HCT116 (cell line): ENCODE data around the gene TM7SF3. TPM values are rescaled to one million over a fixed set of nuclear protein-coding genes. Genes with fewer than 3 reads are reported as not detected.
A peak's percentile ranks its signal among the peaks of the same experiment; 100 is the strongest.

ENCODE experiments used
- ATAC-seq: fragments of 200-7000 bp; cut with Tn5 transposase; 2 replicates; pipeline ENCODE4 v1.9.1; 2020; ENCODE audit warnings: mild to moderate bottlenecking, moderate library complexity
- BruUV-seq: library from RNA; stranded (reverse); fragments of 400-500 nt; replicated peaks from 2 replicates; lab custom pipeline; 2021; lab: Mats Ljungman, UMichigan
- CTCF ChIA-PET: fragments of 300-600 bp; sonication (Branson Sonifier 250); formaldehyde crosslinking; loops from one replicate; lab custom pipeline; 2021; ENCODE audit warnings: antibody characterized with exemption; lab: Charles Lee
- POLR2A ChIA-PET: fragments of 300-600, 350-600 bp; sonication (Branson Sonifier 250); formaldehyde crosslinking; loops from one replicate; lab custom pipeline; 2021; ENCODE audit warnings: antibody characterized with exemption; lab: Charles Lee
- RAD21 ChIA-PET, 2 experiments: fragments of 300-600 bp; sonication (Branson Sonifier 250); formaldehyde crosslinking; loops; one replicate each; lab custom pipeline; 2023; ENCODE audit warnings: low total read pairs in 2 of 2; ENCODE audit not compliant: uncharacterized antibody in 2 of 2, unreplicated experiment in 2 of 2, low non-redundant PET in 1 of 2; lab: Charles Lee
- DNase-seq: peaks from one replicate; pipeline ENCODE4 v3.0.0-alpha.2; 2010; ENCODE audit warnings: low read depth, low spot score
- H2AFZ ChIP-seq: fragments of 200-600 bp; shearing (Covaris generic), sonication (generic); 2 replicates; pipeline ENCODE4 v1.6.1; 2017; ENCODE audit warnings: low read depth, mixed run types, mixed read lengths, antibody characterized with exemption, low read length; ENCODE audit not compliant: poor library complexity, severe bottlenecking
- H3K27ac ChIP-seq: 2 replicates; pipeline ENCODE4 v1.5.1; 2012; ENCODE audit warnings: low read depth, low read length
- H3K27me3 ChIP-seq: fragments of 200-600 bp; sonication (generic); 2 replicates; pipeline ENCODE4 v1.6.1; 2016; ENCODE audit warnings: mixed run types, low read length, mixed read lengths; ENCODE audit not compliant: insufficient read depth
- H3K36me3 ChIP-seq, 2 experiments: fragments of 200-500 bp in 1 of 2; fragments of 200-600 bp in 1 of 2; sonication (Bioruptor generic) in 1 of 2; sonication (generic) in 1 of 2; 2 replicates each; pipeline versions ENCODE4 v1.5.1 to v1.6.1; 2014 to 2016; ENCODE audit warnings: low read length in 2 of 2, inconsistent platforms in 1 of 2, mixed read lengths in 1 of 2, mixed run types in 1 of 2; ENCODE audit not compliant: insufficient read depth in 2 of 2, control insufficient read depth in 1 of 2
- H3K4me1 ChIP-seq, 2 experiments: fragments of 200-600 bp in 1 of 2; sonication (generic) in 1 of 2; 2 replicates each; pipeline versions ENCODE4 v1.5.1 to v1.6.1; 2012 to 2017; ENCODE audit warnings: low read length in 2 of 2, inconsistent platforms in 1 of 2, mild to moderate bottlenecking in 1 of 2, mixed read lengths in 1 of 2, mixed run types in 1 of 2, moderate library complexity in 1 of 2; ENCODE audit not compliant: insufficient read depth in 2 of 2, control insufficient read depth in 1 of 2
- H3K4me2 ChIP-seq: fragments of 200-600 bp; sonication (generic); 2 replicates; pipeline ENCODE4 v1.6.1; 2017; ENCODE audit warnings: mixed run types, low read length, mixed read lengths
- H3K4me3 ChIP-seq, 2 experiments: fragments of 200-600 bp in 1 of 2; sonication (generic) in 1 of 2; replicated peaks in 1 of 2; 2 replicates each; pipeline ENCODE4 v1.5.1; 2011 to 2016; ENCODE audit warnings: low read length in 2 of 2, control low read depth in 1 of 2, low read depth in 1 of 2, mild to moderate bottlenecking in 1 of 2, mixed read lengths in 1 of 2, mixed run types in 1 of 2
- H3K79me2 ChIP-seq: fragments of 200-600 bp; sonication (generic); 2 replicates; pipeline ENCODE4 v1.6.1; 2017; ENCODE audit warnings: mild to moderate bottlenecking, mixed run types, low read length, moderate library complexity, mixed read lengths; ENCODE audit not compliant: insufficient read depth
- H3K9ac ChIP-seq: fragments of 200-600 bp; sonication (generic); 2 replicates; pipeline ENCODE4 v1.6.1; 2016; ENCODE audit warnings: low read length, mixed read lengths
- H3K9me2 ChIP-seq: fragments of 200-600 bp; sonication (generic), shearing (Covaris generic); 2 replicates; pipeline ENCODE4 v1.6.1; 2017; ENCODE audit warnings: mixed run types, mild to moderate bottlenecking, moderate library complexity; ENCODE audit not compliant: insufficient read depth
- H3K9me3 ChIP-seq, 2 experiments: fragments of 200-500 bp in 1 of 2; fragments of 200-600 bp in 1 of 2; sonication (Bioruptor generic) in 1 of 2; sonication (generic) in 1 of 2; 2 replicates each; pipeline ENCODE4 v1.6.1; 2014 to 2017; ENCODE audit warnings: low read length in 2 of 2, mixed read lengths in 2 of 2, inconsistent platforms in 1 of 2, low read depth in 1 of 2, mild to moderate bottlenecking in 1 of 2, mixed run types in 1 of 2, moderate library complexity in 1 of 2; ENCODE audit not compliant: control insufficient read depth in 1 of 2, insufficient read depth in 1 of 2
- H4K20me1 ChIP-seq: fragments of 200-600 bp; sonication (generic), shearing (Covaris generic); 2 replicates; pipeline ENCODE4 v1.6.1; 2017; ENCODE audit warnings: mixed run types, mild to moderate bottlenecking, moderate library complexity; ENCODE audit not compliant: insufficient read depth
- CEBPB ChIP-seq: IDR thresholded peaks from 2 replicates; pipeline ENCODE4 v1.6.1; 2012; ENCODE audit warnings: low read depth
- FOSL1 ChIP-seq: IDR thresholded peaks from 2 replicates; pipeline ENCODE4 v1.6.1; 2012; ENCODE audit warnings: low read depth
- JUND ChIP-seq: IDR thresholded peaks from 2 replicates; pipeline ENCODE4 v1.6.1; 2012
- MAX ChIP-seq: IDR thresholded peaks from 2 replicates; pipeline ENCODE4 v1.6.1; 2012
- ZNF274 ChIP-seq: fragments of 200-500 bp; sonication (Bioruptor generic); IDR thresholded peaks from 2 replicates; pipeline ENCODE4 v1.6.1; 2014; ENCODE audit warnings: mild to moderate bottlenecking, low read depth, low read length, inconsistent platforms
- intact Hi-C: fragments of 100-400 bp; cut with micrococcal nuclease; formaldehyde crosslinking; loops from 2 replicates; pipeline ENCODE4 v1.10.0; 2022
- total RNA-seq: library from RNA; stranded (reverse); gene quantifications from one replicate; pipeline ENCODE4 v1.2.1, GENCODE V29; 2021; ENCODE audit not compliant: unreplicated experiment
- TF ChIP-seq, protein P1 (sequence below): IDR thresholded peaks from 2 replicates; pipeline ENCODE4 v1.6.1; 2012

The TM7SF3 gene
- total RNA-seq, 1 experiment from 2014 or later, result 46.5 TPM

DNA sequence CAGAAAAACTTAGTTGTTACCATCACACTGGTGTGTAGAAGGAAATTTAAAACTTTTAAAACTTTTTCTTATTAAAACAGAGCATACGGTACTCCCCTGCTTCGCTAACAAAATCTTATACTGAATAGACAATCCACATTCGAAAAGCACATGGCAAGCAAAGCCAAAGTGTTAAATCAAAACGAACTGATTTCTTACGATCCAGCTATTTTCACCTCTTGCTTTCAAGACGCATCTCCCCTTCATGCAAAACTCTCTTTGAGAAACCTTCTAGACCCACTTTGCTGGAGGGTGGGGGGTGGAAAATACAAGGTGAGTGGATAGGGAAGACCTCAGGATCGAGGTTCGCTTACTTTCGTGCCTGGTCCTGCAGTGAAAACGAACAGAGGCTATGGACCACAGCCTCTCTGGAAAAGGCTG is 76.7 kb downstream of the TM7SF3 start:
- H3K36me3 ChIP-seq, result peaks cover 9 to 10% of the 10 kb centered on the region in 2 experiments
- TF ChIP-seq MAX (peak; percentile 51), JUND (no peak), ZNF274 (no peak), FOSL1 (peak; percentile 11; the same call in 1 of the 2 replicates)
- TF ChIP-seq, protein P1, sequence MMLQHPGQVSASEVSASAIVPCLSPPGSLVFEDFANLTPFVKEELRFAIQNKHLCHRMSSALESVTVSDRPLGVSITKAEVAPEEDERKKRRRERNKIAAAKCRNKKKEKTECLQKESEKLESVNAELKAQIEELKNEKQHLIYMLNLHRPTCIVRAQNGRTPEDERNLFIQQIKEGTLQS, result no peak
- H4K20me1 ChIP-seq, result peaks cover under 1% of the 10 kb centered on the region; the same call in 1 of the 2 replicates
- peak overlapping the region; percentile 98 for H3K9ac ChIP-seq
- peak overlapping the region; percentile 77 for H3K27ac ChIP-seq
- H3K79me2 ChIP-seq, result peaks cover 94% of the 10 kb centered on the region
- no peaks in the 10 kb centered on the region for H3K9me3 ChIP-seq
- H3K27me3 ChIP-seq, result no peaks in the 10 kb centered on the region
- ChIA-PET RAD21 (no interaction called here), CTCF (no interaction called here), POLR2A (no interaction called here)
- DNase-seq, result no peak
- H3K9me2 ChIP-seq, result no peaks in the 10 kb centered on the region
- intact Hi-C loops, result loop anchor here (5.0 kb wide), 1 partner anchor 75 kb away; the partner anchor contains the start of gene TM7SF3
- peak overlapping the region; percentile 85 for H3K4me2 ChIP-seq
- H3K4me1 ChIP-seq, result peaks cover 3 to 23% of the 10 kb centered on the region in 2 experiments; a peak in 3 of 4 replicates
- peak overlapping the region; percentile 71 to 98 for H3K4me3 ChIP-seq
- H2AFZ ChIP-seq, result no peak overlapping the region
- ATAC-seq, result no peak
- TSS peak; percentile 48 for BruUV-seq

DNA sequence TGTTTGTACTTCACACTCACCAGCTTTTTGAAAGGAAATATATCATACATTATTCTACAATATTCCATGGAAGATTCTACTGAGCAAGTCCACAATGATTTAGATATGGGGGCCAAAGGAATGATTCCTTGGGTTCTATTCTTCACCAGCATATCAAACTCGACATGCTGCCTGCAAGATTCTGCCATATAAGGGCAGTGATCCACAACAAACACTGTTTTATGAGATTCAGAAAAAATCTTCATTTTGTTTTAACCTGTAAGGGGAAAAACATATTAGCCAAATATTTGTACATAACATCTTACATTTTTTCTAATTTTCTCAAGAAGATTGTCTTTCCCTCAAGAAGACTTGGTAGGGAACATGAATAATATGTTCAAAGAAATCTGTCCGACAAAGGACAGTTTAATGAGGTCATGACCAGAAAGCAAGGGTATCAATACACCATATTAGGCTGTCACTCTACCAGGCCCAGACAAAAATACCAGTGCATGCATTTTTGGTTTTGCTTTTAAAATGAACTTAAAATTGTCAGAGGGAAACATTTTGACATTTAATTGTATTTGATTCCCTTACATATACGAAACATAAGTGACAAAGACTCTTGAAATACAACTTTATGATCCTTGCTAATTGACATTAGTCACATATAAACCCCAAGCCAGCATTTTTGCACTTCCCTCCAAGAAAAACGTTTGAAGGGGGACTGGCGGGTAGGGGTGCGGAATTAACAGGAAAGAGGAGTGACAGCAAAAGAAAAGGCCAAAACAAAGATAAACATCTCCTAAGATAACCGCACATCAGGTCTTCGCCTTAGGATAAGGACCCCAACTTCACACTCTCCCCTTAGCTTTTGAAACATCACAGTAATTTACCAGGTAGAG is 77.4 kb downstream of the TM7SF3 start:
- Histone ChIP-seq H3K9me2 (no peaks in the 10 kb centered on the region), H2AFZ (no peak overlapping the region), H3K79me2 (peaks cover 94% of the 10 kb centered on the region), H4K20me1 (no peaks in the 10 kb centered on the region; the same call in 1 of the 2 replicates), H3K27me3 (no peaks in the 10 kb centered on the region), H3K9ac (peak overlapping the region; percentile 98), H3K4me2 (peak overlapping the region; percentile 85), H3K27ac (peak overlapping the region; percentile 77; the same call in 1 of the 2 replicates), H3K9me3 (no peaks in the 10 kb centered on the region), H3K4me1 (peaks cover 3 to 20% of the 10 kb centered on the region in 2 experiments; a peak in 3 of 4 replicates), H3K36me3 (peaks cover 9 to 10% of the 10 kb centered on the region in 2 experiments), H3K4me3 (peak overlapping the region; percentile 71 to 98)
- ChIA-PET CTCF (no interaction called here), POLR2A (no interaction called here), RAD21 (no interaction called here)
- ATAC-seq (no peak), DNase-seq (no peak)
- intact Hi-C loops, result loop anchor here (5.0 kb wide), 1 partner anchor 76 kb away; the partner anchor contains the start of gene TM7SF3
- BruUV-seq, result no TSS peak
- no peak for TF ChIP-seq CEBPB
